Heart left ventricle (tissue), 16 donors: ENCODE measurements around the gene MOGAT1. TPM values are rescaled to one million over a fixed set of nuclear protein-coding genes. Genes with fewer than 3 reads are reported as not detected.

Experiments used
- ATAC-seq, 4 donors: fragments of 200-7000 bp; cut with Tn5 transposase; one replicate each; pipeline ENCODE4 v1.9.1; 2020 to 2022; ENCODE audit warnings: moderate library complexity in 4 of 4, mild to moderate bottlenecking in 3 of 4, moderate number of reproducible peaks in 1 of 4
- DNase-seq, 5 donors: peaks; one replicate each; pipeline ENCODE4 v3.0.0-alpha.2; 2020
- H3K27ac ChIP-seq, 12 donors: fragments of 200-600 bp; sonication (generic) in 4 of 12; one replicate each; pipeline versions ENCODE4 v1.5.0 to v1.8.0; 2016 to 2022; ENCODE audit warnings: mild to moderate bottlenecking in 2 of 12
- H3K27me3 ChIP-seq, 9 donors: fragments of 200-600 bp; sonication (generic) in 2 of 9; one replicate each; pipeline versions ENCODE4 v1.5.1 to v1.8.0; 2016 to 2022; ENCODE audit warnings: mild to moderate bottlenecking in 3 of 9
- H3K36me3 ChIP-seq, 9 donors: fragments of 200-600 bp; sonication (generic) in 2 of 9; one replicate each; pipeline versions ENCODE4 v1.5.0 to v1.8.0; 2018 to 2022; ENCODE audit warnings: mild to moderate bottlenecking in 2 of 9
- H3K4me1 ChIP-seq, 12 donors: fragments of 200-600 bp; sonication (generic) in 4 of 12; one replicate each; pipeline versions ENCODE4 v1.5.0 to v1.8.0; 2016 to 2022; ENCODE audit warnings: mild to moderate bottlenecking in 3 of 12
- H3K4me3 ChIP-seq, 12 donors: fragments of 200-600 bp; sonication (generic) in 4 of 12; one replicate each; pipeline versions ENCODE4 v1.5.0 to v1.8.0; 2017 to 2022; ENCODE audit warnings: mild to moderate bottlenecking in 9 of 12, moderate library complexity in 4 of 12
- H3K9me3 ChIP-seq, 12 donors: fragments of 200-600 bp; sonication (generic) in 4 of 12; one replicate each; pipeline versions ENCODE4 v1.5.0 to v1.8.0; 2016 to 2022; ENCODE audit warnings: mild to moderate bottlenecking in 1 of 12
- CTCF ChIP-seq, 12 donors: fragments of 200-600 bp; sonication (generic) in 4 of 12; IDR thresholded peaks; one replicate each; pipeline versions ENCODE4 v1.5.0 to v1.8.0; 2018 to 2022; ENCODE audit warnings: antibody characterized with exemption in 12 of 12, mild to moderate bottlenecking in 5 of 12
- POLR2A ChIP-seq, 2 donors: fragments of 450-650 bp; IDR thresholded peaks; one replicate each; pipeline ENCODE4 v1.6.1; 2017; ENCODE audit warnings: antibody characterized with exemption in 2 of 2, mild to moderate bottlenecking in 2 of 2, moderate library complexity in 2 of 2
- WGBS, 4 donors: extraction: QIAGEN DNeasy Blood & Tissue Kit in 2 of 4; methylation state at CpG; one replicate each; pipeline versions ENCODE4 v1.1.5 to v1.1.7; 2013 to 2018; 5-methylcytosine and 5-hydroxymethylcytosine counted together
- intact Hi-C, 10 donors: fragments of 100-400 bp; cut with DNase I; formaldehyde crosslinking; loops; one replicate each; pipeline versions ENCODE4 v1.11.1 to v1.14.2; 2022
- polyA plus RNA-seq, 2 donors: library from polyadenylated mRNA; stranded (reverse); fragments of 200-250 nt; gene quantifications; one replicate each; pipeline ENCODE4 v1.2.3, GENCODE V29; 2013
- total RNA-seq, 9 donors: library from RNA; depleted of rRNA in 2 of 9; stranded (reverse); fragments of >200 nt in 2 of 9; fragmentation: NEBNext Ultra II Directional in 3 of 9; extraction: Animal tissue kit (Norgen Biotek cat#: 25700) in 3 of 9; gene quantifications; one replicate each; pipeline versions ENCODE4 v1.1.0 to v1.2.4, GENCODE V29; 2016 to 2023
- donor health status: ischemic (EF 13 %, LVEDD 7.1; RV severe dilation, severe dysfunction).
- donor health status: healthy with polysubstance abuse.
- donor health status: DM: no; HTN: yes; CAD: no.
- donor health status: DM: no; HTN: no; CAD: no.
- donor health status: ischemic (EF 25% LVEDD 6.9; RV normal size, moderate dysfunction).
- donor health status: ischemic (EF 25% LVEDD 5.7; RV mildly dilated, moderate dysfunction).
- donor health status: healthy.
- donor health status: DM: yes; HTN: yes; CAD: no.
- donor health status: ischemic (EF 35%, LVEDD 5.7; RV mildly dilated, moderate dysfunction).
- donor health status: nonischemic (EF 11% LVEDD 7.7; RV severe dilation, severe dysfunction).
- donor health status: DM: yes; HTN: yes; CAD: no.
- donor health status: PGD.
- donor health status: ischemic (EF 29% LVEDD 5.4; RV normal size, mild dysfunction).
- donor health status: nonischemic (EF 23%, LVEDD 6.1; RV moderate dilation, normal function).

MOGAT1 gene
- total and polyA plus RNA-seq, 11 donors: 0.19 to 1.1 (median 0.40) TPM; not detected in 2

DNA sequence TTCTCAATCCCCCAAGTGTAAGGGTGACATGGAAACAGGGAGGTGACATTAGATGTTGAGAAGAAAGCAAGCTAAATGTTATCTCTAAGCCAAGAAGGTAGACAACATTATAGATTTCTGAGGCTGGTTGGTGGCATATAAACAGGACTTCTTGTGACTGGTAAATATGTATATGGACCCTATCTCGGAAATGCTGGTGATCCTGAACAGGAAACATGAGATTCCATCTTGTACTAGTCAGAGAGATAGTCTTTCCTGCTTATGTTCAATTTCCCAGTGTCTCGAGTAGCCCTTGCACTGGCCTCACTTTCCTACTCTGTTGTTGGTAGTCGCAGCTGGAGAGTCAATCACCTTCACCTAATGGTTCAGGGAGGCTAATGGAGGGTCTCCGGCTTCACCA lies 26.8 kb downstream of the MOGAT1 start:
- ATAC-seq (no peak), DNase-seq (no peak)
- no peak overlapping the region for H3K27ac ChIP-seq
- no peaks in the 10 kb centered on the region for H3K27me3 ChIP-seq
- no peak overlapping the region for H3K4me3 ChIP-seq
- 71 to 87% (median 79%) methylated on average over 4 of the region's 4 CpGs for WGBS, 4 donors
- TF ChIP-seq CTCF (IDR thresholded peaks at IDR 0.05) (no peak), POLR2A (IDR thresholded peaks at IDR 0.05) (no peak)
- intact Hi-C loops: no loop called here
- peaks cover 0 to 3% (median 0%) of the 10 kb centered on the region in 12 donors for H3K4me1 ChIP-seq
- no peaks in the 10 kb centered on the region for H3K36me3 ChIP-seq
- H3K9me3 ChIP-seq: no peaks in the 10 kb centered on the region

- DNase-seq: no peak
- WGBS, 4 donors: 56 to 80% (median 74%) methylated on average over 1 of the region's 1 CpG
- no peaks in the 10 kb centered on the region for H3K36me3 ChIP-seq
- H3K27me3 ChIP-seq: no peaks in the 10 kb centered on the region
- intact Hi-C loops: loop anchor here in 1 of 10 donors (10.0 kb wide), 1 partner anchor 104 kb away; no protein-coding TSS in a partner anchor
- H3K4me3 ChIP-seq: no peak overlapping the region
- H3K4me1 ChIP-seq: peaks cover 0 to 4% (median 0%) of the 10 kb centered on the region in 12 donors
- TF ChIP-seq POLR2A (IDR thresholded peaks at IDR 0.05) (no peak), CTCF (IDR thresholded peaks at IDR 0.05) (no peak)
- ATAC-seq: no peak
- no peak overlapping the region for H3K27ac ChIP-seq
- no peaks in the 10 kb centered on the region for H3K9me3 ChIP-seq
These were observed 29.8 kb downstream of the MOGAT1 start for GRCh38 chr2:222701233-222701632.

GRCh38 chr2:222701721-222702131 lies 30.3 kb downstream of the MOGAT1 start:
- intact Hi-C loops: loop anchor here in 1 of 10 donors (10.0 kb wide), 1 partner anchor 103 kb away; no protein-coding TSS in a partner anchor
- WGBS, 4 donors: 82 to 85% (median 82%) methylated on average over 5 of the region's 5 CpGs
- Histone ChIP-seq H3K27me3 (no peaks in the 10 kb centered on the region), H3K36me3 (no peaks in the 10 kb centered on the region), H3K4me3 (no peak overlapping the region), H3K27ac (no peak overlapping the region), H3K4me1 (peaks cover 0 to 4% (median 0%) of the 10 kb centered on the region in 12 donors), H3K9me3 (no peaks in the 10 kb centered on the region)
- ATAC-seq: no peak
- no peak for DNase-seq
- TF ChIP-seq CTCF (IDR thresholded peaks at IDR 0.05) (no peak), POLR2A (IDR thresholded peaks at IDR 0.05) (no peak)

GRCh38 chr2:222703091-222703490 lies 31.6 kb downstream of the MOGAT1 start:
- intact Hi-C loops: loop anchor here in 1 of 10 donors (10.0 kb wide), 1 partner anchor 102 kb away; no protein-coding TSS in a partner anchor
- Histone ChIP-seq H3K27ac (no peak overlapping the region), H3K9me3 (no peaks in the 10 kb centered on the region), H3K4me1 (peaks cover 0 to 7% (median 0%) of the 10 kb centered on the region in 12 donors), H3K27me3 (no peaks in the 10 kb centered on the region), H3K36me3 (no peaks in the 10 kb centered on the region), H3K4me3 (no peak overlapping the region)
- TF ChIP-seq POLR2A (IDR thresholded peaks at IDR 0.05) (no peak), CTCF (IDR thresholded peaks at IDR 0.05) (no peak)
- DNase-seq (no peak), ATAC-seq (no peak)
- 36 to 52% (median 37%) methylated on average over 2 of the region's 2 CpGs for WGBS, 4 donors
